ENCODE data around the gene ZNF17.
"Not testable (repeated sequence)": the region's sequence is repeated elsewhere in the genome, so short reads cannot be mapped to it uniquely, and the experiment has no call there.

ZNF17 gene

GRCh38 chr19:57410877-57411671 lies at the start of gene ZNF17:
Gene ZNF17 (plus strand): TSS chr19:57411161. CDS start chr19:57413616, 2,455 bp downstream.
- DNase-seq, result peak; percentile 97

GRCh38 chr19:57362419-57362818 lies 48.5 kb upstream of the ZNF17 start:
- no peak for DNase-seq

- peak; percentile 100 for DNase-seq
Measured at GRCh38 chr19:57362997-57363687, 47.8 kb upstream of the ZNF17 start, which contains the start of the genes TRAPPC2B and ZNF547. Gene TRAPPC2B (plus strand): TSS chr19:57363551. CDS start chr19:57364834, 1,283 bp downstream. Gene ZNF547 (plus strand): TSS chr19:57363551. CDS start chr19:57368556, 5,005 bp downstream.

- DNase-seq, result no peak
Measured at GRCh38 chr19:57363688-57364181, 47.2 kb upstream of the ZNF17 start.

- DNase-seq, result no peak
Measured at GRCh38 chr19:57366776-57367175, 44.2 kb upstream of the ZNF17 start.

GRCh38 chr19:57374179-57374578 lies 36.8 kb upstream of the ZNF17 start:
- no peak for DNase-seq

- DNase-seq, result not testable (repeated sequence)
Measured at GRCh38 chr19:57374647-57375046, 36.3 kb upstream of the ZNF17 start.

- DNase-seq, result no peak
Measured at GRCh38 chr19:57376151-57376550, 34.8 kb upstream of the ZNF17 start.

- DNase-seq, result no peak
Measured at GRCh38 chr19:57377498-57378146, 33.3 kb upstream of the ZNF17 start.

- no peak for DNase-seq
Measured at GRCh38 chr19:57380923-57381322, 30.0 kb upstream of the ZNF17 start.

- DNase-seq, result no peak
Measured at GRCh38 chr19:57382806-57383488, 28.0 kb upstream of the ZNF17 start.

- no peak for DNase-seq
Measured at GRCh38 chr19:57389194-57389729, 21.7 kb upstream of the ZNF17 start.

GRCh38 chr19:57389730-57390598 lies 21.0 kb upstream of the ZNF17 start, which contains the start of gene ZNF548:
Gene ZNF548 (plus strand): TSS chr19:57389854. CDS start chr19:57390100, 246 bp downstream.
- DNase-seq, result peak; percentile 99

GRCh38 chr19:57395710-57396109 lies 15.3 kb upstream of the ZNF17 start:
- no peak for DNase-seq

- DNase-seq, result no peak
Measured at GRCh38 chr19:57398868-57399267, 12.1 kb upstream of the ZNF17 start.

GRCh38 chr19:57403737-57404563 lies 7.0 kb upstream of the ZNF17 start:
- no peak for DNase-seq

- DNase-seq, result peak; percentile 40
Measured at GRCh38 chr19:57406516-57407123, 4.3 kb upstream of the ZNF17 start.

- DNase-seq, result no peak
Measured at GRCh38 chr19:57419439-57419838, 8.5 kb downstream of the ZNF17 start.

GRCh38 chr19:57421037-57421436 lies 10.1 kb downstream of the ZNF17 start:
- DNase-seq, result no peak

Measured in inflammatory macrophage treated with lipopolysaccharide for 4 hours (primary cell).